Tibial artery (tissue), 4 donors: Measurements from ENCODE around the gene MAEA.

Experiments
- DNase-seq, 2 donors: peaks; one replicate each; pipeline ENCODE4 v3.0.0-alpha.2; 2019
- H3K27ac ChIP-seq, 2 donors: fragments of 200-600 bp; sonication (generic) in 1 of 2; 1 replicate in 1 of 2; 2 replicates in 1 of 2; pipeline ENCODE4 v1.5.1; 2018 to 2019; ENCODE audit warnings: mild to moderate bottlenecking in 1 of 2
- H3K27me3 ChIP-seq, 2 donors: fragments of 200-600 bp; sonication (generic) in 1 of 2; one replicate each; pipeline versions ENCODE4 v1.5.1 to v1.6.0; 2016 to 2019
- H3K36me3 ChIP-seq, 3 donors: fragments of 200-600 bp; sonication (generic) in 2 of 3; one replicate each; pipeline ENCODE4 v1.5.1; 2016 to 2019; ENCODE audit warnings: mild to moderate bottlenecking in 2 of 3
- H3K4me1 ChIP-seq, 4 donors: fragments of 200-600 bp; sonication (generic) in 2 of 4; 1 replicate in 3 of 4; 2 replicates in 1 of 4; pipeline ENCODE4 v1.5.1; 2016 to 2019
- H3K4me3 ChIP-seq, 2 donors: fragments of 200-600 bp; sonication (generic) in 1 of 2; 1 replicate in 1 of 2; 2 replicates in 1 of 2; pipeline ENCODE4 v1.5.1; 2018 to 2019; ENCODE audit warnings: mild to moderate bottlenecking in 2 of 2
- H3K9me3 ChIP-seq, 3 donors: fragments of 200-600 bp; sonication (generic) in 1 of 3; one replicate each; pipeline ENCODE4 v1.5.1; 2016 to 2019
- intact Hi-C: fragments of 100-400 bp; cut with DNase I; formaldehyde crosslinking; loops from one replicate; pipeline ENCODE4 v1.15.0; 2023; ENCODE audit warnings: low total_unique reads
- TF ChIP-seq, protein P1 (sequence below), 2 experiments: fragments of 200-600 bp in 1 of 2; fragments of 450-650 bp in 1 of 2; IDR thresholded peaks; one replicate each; pipeline ENCODE4 v1.5.1; 2017 to 2019; ENCODE audit warnings: antibody characterized with exemption in 2 of 2, mild to moderate bottlenecking in 1 of 2, moderate library complexity in 1 of 2

The MAEA gene

GRCh38 chr4:1285151-1285789 is 4.4 kb upstream of the MAEA start:
- TF ChIP-seq, protein P1, sequence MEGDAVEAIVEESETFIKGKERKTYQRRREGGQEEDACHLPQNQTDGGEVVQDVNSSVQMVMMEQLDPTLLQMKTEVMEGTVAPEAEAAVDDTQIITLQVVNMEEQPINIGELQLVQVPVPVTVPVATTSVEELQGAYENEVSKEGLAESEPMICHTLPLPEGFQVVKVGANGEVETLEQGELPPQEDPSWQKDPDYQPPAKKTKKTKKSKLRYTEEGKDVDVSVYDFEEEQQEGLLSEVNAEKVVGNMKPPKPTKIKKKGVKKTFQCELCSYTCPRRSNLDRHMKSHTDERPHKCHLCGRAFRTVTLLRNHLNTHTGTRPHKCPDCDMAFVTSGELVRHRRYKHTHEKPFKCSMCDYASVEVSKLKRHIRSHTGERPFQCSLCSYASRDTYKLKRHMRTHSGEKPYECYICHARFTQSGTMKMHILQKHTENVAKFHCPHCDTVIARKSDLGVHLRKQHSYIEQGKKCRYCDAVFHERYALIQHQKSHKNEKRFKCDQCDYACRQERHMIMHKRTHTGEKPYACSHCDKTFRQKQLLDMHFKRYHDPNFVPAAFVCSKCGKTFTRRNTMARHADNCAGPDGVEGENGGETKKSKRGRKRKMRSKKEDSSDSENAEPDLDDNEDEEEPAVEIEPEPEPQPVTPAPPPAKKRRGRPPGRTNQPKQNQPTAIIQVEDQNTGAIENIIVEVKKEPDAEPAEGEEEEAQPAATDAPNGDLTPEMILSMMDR (IDR thresholded peaks at IDR 0.05), result no peak
- Histone ChIP-seq H3K4me1 (peaks cover 0 to 11% (median 6%) of the 10 kb centered on the region in 4 donors), H3K9me3 (no peaks in the 10 kb centered on the region), H3K27me3 (no peaks in the 10 kb centered on the region), H3K36me3 (no peaks in the 10 kb centered on the region), H3K27ac (no peak overlapping the region), H3K4me3 (no peak overlapping the region)
- intact Hi-C loops, result no loop called here
- DNase-seq, result no peak

- H3K27ac ChIP-seq, result no peak overlapping the region
- no peak for DNase-seq
- H3K4me1 ChIP-seq, result peaks cover 4 to 18% (median 10%) of the 10 kb centered on the region in 4 donors
These were observed 3.7 kb upstream of the MAEA start for GRCh38 chr4:1285790-1286553.

GRCh38 chr4:1288786-1289185 is 905 bp upstream of the MAEA start:
- Histone ChIP-seq H3K9me3 (no peaks in the 10 kb centered on the region), H3K4me3 (peak overlapping the region; percentile 78 to 85), H3K36me3 (no peaks in the 10 kb centered on the region), H3K4me1 (peaks cover 4 to 44% (median 30%) of the 10 kb centered on the region in 4 donors), H3K27me3 (no peaks in the 10 kb centered on the region), H3K27ac (peak overlapping the region; percentile 77 to 80)
- TF ChIP-seq, protein P1 (IDR thresholded peaks at IDR 0.05), result no peak
- intact Hi-C loops, result loop anchor here (1.0 kb wide), 1 partner anchor 59 kb away; the partner anchor contains the start of gene UVSSA
- no peak for DNase-seq

More at GRCh38 chr4:1285790-1286553, 3.7 kb upstream of the MAEA start:
- intact Hi-C loops, result no loop called here
- Histone ChIP-seq H3K4me3 (no peak overlapping the region), H3K9me3 (no peaks in the 10 kb centered on the region), H3K36me3 (no peaks in the 10 kb centered on the region), H3K27me3 (no peaks in the 10 kb centered on the region)
- TF ChIP-seq, protein P1 (IDR thresholded peaks at IDR 0.05), result peak in 1 of 2 experiments; percentile 4

DNA sequence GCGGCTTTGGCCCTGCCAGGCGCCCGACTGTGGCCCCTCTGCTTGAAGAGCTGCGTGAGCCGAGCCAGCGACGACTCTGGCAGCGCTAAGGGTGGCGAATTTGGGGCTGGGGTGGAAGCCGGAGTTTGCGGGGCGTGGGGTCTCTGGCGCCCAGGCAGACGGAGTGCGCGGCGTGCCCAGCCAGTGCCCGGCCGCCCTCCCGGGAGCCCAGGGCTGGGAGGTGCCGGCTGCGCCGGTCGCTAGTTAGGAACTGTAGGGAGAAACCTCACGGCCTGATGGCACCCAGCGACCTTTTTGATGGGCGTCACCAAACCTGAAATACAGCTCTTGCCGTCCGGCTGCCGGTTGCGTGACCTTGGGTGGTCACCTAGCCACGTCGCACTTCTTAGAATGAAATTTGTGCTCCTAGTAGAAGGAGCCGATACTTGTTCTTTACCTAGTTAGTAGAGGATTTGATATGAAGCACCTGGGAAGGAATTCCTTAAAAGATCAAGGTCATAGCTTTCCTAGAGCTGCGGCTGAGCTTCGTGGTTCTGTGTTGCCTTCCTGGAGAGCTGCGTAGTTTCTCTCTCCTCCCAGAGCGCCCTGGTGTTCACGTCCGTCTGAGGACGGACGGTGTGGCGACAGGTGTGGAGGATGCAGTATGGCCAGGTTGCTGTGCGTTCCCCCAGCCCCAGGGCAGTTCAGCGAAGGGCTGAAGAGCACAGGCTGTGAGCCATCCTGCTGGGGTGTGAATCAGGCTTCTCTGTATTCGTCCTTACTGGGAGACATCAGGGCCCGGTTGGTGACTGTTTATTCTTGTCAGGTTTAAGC is 680 bp downstream of the MAEA start:
- Histone ChIP-seq H3K9me3 (no peaks in the 10 kb centered on the region), H3K27ac (peak overlapping the region; percentile 77 to 80), H3K36me3 (no peaks in the 10 kb centered on the region), H3K27me3 (no peaks in the 10 kb centered on the region), H3K4me1 (peaks cover 4 to 57% (median 44%) of the 10 kb centered on the region in 4 donors), H3K4me3 (peak overlapping the region; percentile 78 to 85)
- intact Hi-C loops, result loop anchor here (5.0 kb wide), 1 partner anchor 43 kb away; the partner anchor contains the start of gene CTBP1
- no peak for DNase-seq
- TF ChIP-seq, protein P1 (IDR thresholded peaks at IDR 0.05), result no peak

DNA sequence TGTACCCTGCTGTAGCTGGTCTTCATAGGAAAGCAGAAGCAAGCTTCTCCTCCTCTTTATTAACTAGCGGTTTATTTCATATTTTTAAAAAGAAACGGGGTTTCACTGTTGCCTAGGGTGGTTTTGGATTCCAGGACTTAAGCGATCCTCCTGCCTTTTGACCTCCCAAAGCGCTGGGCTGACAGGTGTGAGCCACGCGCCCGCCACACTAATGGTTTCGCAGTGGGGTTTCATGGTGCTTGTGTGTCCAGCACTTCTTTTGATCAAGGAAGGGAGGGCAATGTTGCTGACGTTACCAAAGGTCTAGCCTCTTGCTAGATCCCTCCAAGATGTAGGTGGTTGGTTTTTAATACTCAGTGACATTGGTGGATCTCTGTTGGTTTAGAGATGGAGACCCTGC is 1.4 kb downstream of the MAEA start:
- H3K4me3 ChIP-seq, result peak overlapping the region; percentile 78 to 85
- no peaks in the 10 kb centered on the region for H3K36me3 ChIP-seq
- H3K27me3 ChIP-seq, result no peaks in the 10 kb centered on the region
- H3K9me3 ChIP-seq, result no peaks in the 10 kb centered on the region
- H3K27ac ChIP-seq, result peak overlapping the region in 1 of 2 donors; percentile 77
- no peak for DNase-seq
- TF ChIP-seq, protein P1 (IDR thresholded peaks at IDR 0.05), result no peak
- H3K4me1 ChIP-seq, result peaks cover 4 to 59% (median 45%) of the 10 kb centered on the region in 4 donors
- intact Hi-C loops, result loop anchor here (5.0 kb wide), 1 partner anchor 44 kb away; the partner anchor contains the start of gene CTBP1
